SKM-1 (cell line): ENCODE measurements around the gene PRTG.
"Not testable (repeated sequence)": the region's sequence is repeated elsewhere in the genome, so short reads cannot be mapped to it uniquely, and the experiment has no call there.

Source experiments
- DNase-seq: peaks from one replicate; lab custom pipeline; 2025; ENCODE audit not compliant: unreplicated experiment; lab: John Stamatoyannopoulos, UW

Gene PRTG

GRCh38 chr15:55638764-55639163, 104.2 kb downstream of the PRTG start:
- no peak for DNase-seq

GRCh38 chr15:55637086-55637485, 105.9 kb downstream of the PRTG start:
- no peak for DNase-seq

GRCh38 chr15:55633731-55634130, 109.2 kb downstream of the PRTG start:
- no peak for DNase-seq

- DNase-seq: no peak
These were observed 110.5 kb downstream of the PRTG start for GRCh38 chr15:55632434-55632833.

- no peak for DNase-seq
These were observed 112.1 kb downstream of the PRTG start for GRCh38 chr15:55630858-55631257.

GRCh38 chr15:55628369-55628730, 114.6 kb downstream of the PRTG start:
- no peak for DNase-seq

GRCh38 chr15:55627730-55628368, 115.1 kb downstream of the PRTG start:
- DNase-seq: no peak

GRCh38 chr15:55619783-55620182, 123.2 kb downstream of the PRTG start:
- no peak for DNase-seq

- no peak for DNase-seq
These were observed 124.6 kb downstream of the PRTG start for GRCh38 chr15:55618387-55618786.

- DNase-seq: no peak
These were observed 127.5 kb downstream of the PRTG start for GRCh38 chr15:55615445-55615844.

- DNase-seq: no peak
These were observed 129.2 kb downstream of the PRTG start for GRCh38 chr15:55613727-55614126.

- DNase-seq: no peak
These were observed 136.7 kb downstream of the PRTG start for GRCh38 chr15:55606214-55606613.

- DNase-seq: no peak
These were observed 141.6 kb downstream of the PRTG start for GRCh38 chr15:55601374-55601773.

- DNase-seq: no peak
These were observed 143.5 kb downstream of the PRTG start for GRCh38 chr15:55599439-55599838.

GRCh38 chr15:55593019-55593418, 149.9 kb downstream of the PRTG start:
- not testable (repeated sequence) for DNase-seq

GRCh38 chr15:55590788-55591187, 152.2 kb downstream of the PRTG start:
- DNase-seq: no peak

GRCh38 chr15:55589287-55589686, 153.7 kb downstream of the PRTG start:
- DNase-seq: no peak

- no peak for DNase-seq
These were observed 154.2 kb downstream of the PRTG start for GRCh38 chr15:55588815-55589115.

GRCh38 chr15:55588070-55588814, 154.7 kb downstream of the PRTG start, which contains the start of gene PYGO1:
Gene PYGO1 (minus strand): TSS chr15:55588345. CDS start chr15:55587883, 462 bp downstream.
- DNase-seq: no peak

- no peak for DNase-seq
These were observed 155.5 kb downstream of the PRTG start for GRCh38 chr15:55587321-55588069.

- no peak for DNase-seq
These were observed 156.1 kb downstream of the PRTG start for GRCh38 chr15:55586808-55587207.

- DNase-seq: no peak
These were observed 166.0 kb downstream of the PRTG start for GRCh38 chr15:55576943-55577342.
